Transverse colon (tissue), 4 donors: ENCODE results near the gene PRKCH. TPM values are rescaled to one million over a fixed set of nuclear protein-coding genes. Genes with fewer than 3 reads are reported as not detected.

Experiments
- DNase-seq: peaks from one replicate; pipeline ENCODE4 v3.0.0-alpha.2; 2019
- H3K27ac ChIP-seq, 4 donors: fragments of 200-600 bp; sonication (generic); 2 replicates each; pipeline ENCODE4 v1.5.1; 2016 to 2018; ENCODE audit warnings: inconsistent platforms in 4 of 4
- H3K27me3 ChIP-seq: fragments of 200-600 bp; sonication (generic); 2 replicates; pipeline ENCODE4 v1.5.1; 2017; ENCODE audit warnings: inconsistent platforms
- H3K36me3 ChIP-seq, 4 donors: fragments of 200-600 bp; sonication (generic); 2 replicates each; pipeline ENCODE4 v1.5.1; 2017 to 2019; ENCODE audit warnings: inconsistent platforms in 4 of 4
- H3K4me1 ChIP-seq, 4 donors: fragments of 200-600 bp; sonication (generic); 2 replicates each; pipeline ENCODE4 v1.5.1; 2017 to 2020; ENCODE audit warnings: inconsistent platforms in 4 of 4
- H3K4me3 ChIP-seq, 4 donors: fragments of 200-600 bp; sonication (generic); 1 replicate in 1 of 4; 2 replicates in 3 of 4; pipeline versions ENCODE4 v1.5.1 to v1.6.1; 2017 to 2019; ENCODE audit warnings: inconsistent platforms in 4 of 4
- H3K9me3 ChIP-seq, 2 donors: fragments of 200-600 bp; sonication (generic); 2 replicates each; pipeline ENCODE4 v1.5.1; 2017 to 2019; ENCODE audit warnings: inconsistent platforms in 2 of 2
- EP300 ChIP-seq: sonication (generic); formaldehyde crosslinking; IDR thresholded peaks from one replicate; pipeline ENCODE4 v1.6.1; 2017; ENCODE audit warnings: antibody characterized with exemption, low read depth
- POLR2A ChIP-seq: fragments of 450-650 bp; IDR thresholded peaks from one replicate; pipeline ENCODE4 v1.6.1; 2016; ENCODE audit warnings: antibody characterized with exemption, mild to moderate bottlenecking, moderate library complexity
- POLR2AphosphoS5 ChIP-seq, 3 donors: sonication (generic); formaldehyde crosslinking; IDR thresholded peaks; one replicate each; pipeline ENCODE4 v1.6.1; 2016; ENCODE audit warnings: antibody characterized with exemption in 3 of 3
- whole genome bisulfite sequencing, 2 donors: methylation state at CpG; one replicate each; pipeline ENCODE4 v1.1.5; 2018; ENCODE audit warnings: low coverage in 1 of 2; 5-methylcytosine and 5-hydroxymethylcytosine counted together
- in situ Hi-C, 4 donors: fragments of 200-750 bp; cut with MboI; loops; one replicate each; pipeline versions ENCODE4 v1.15.0 to v1.15.1; 2017; ENCODE audit warnings: low sequenced_read_pairs in 3 of 4, low pct_ligation_motif_present in 1 of 4, low pct_unique_long_range_greater_than_20kb in 1 of 4
- intact Hi-C: fragments of 100-400 bp; cut with DNase I; formaldehyde crosslinking; loops from one replicate; pipeline ENCODE4 v1.15.1; 2023; ENCODE audit warnings: low total_unique reads
- total RNA-seq, 4 donors: library from RNA; depleted of rRNA; stranded (reverse); fragments of >200 nt; gene quantifications; one replicate each; pipeline ENCODE4 v1.1.0, GENCODE V29; 2016
- TF ChIP-seq, protein P1 (sequence below), 5 experiments: fragments of 200-600 bp in 3 of 5; fragments of 450-650 bp in 2 of 5; sonication (generic) in 3 of 5; IDR thresholded peaks; 1 replicate in 2 of 5; 2 replicates in 3 of 5; pipeline ENCODE4 v1.5.1; 2016 to 2017; ENCODE audit warnings: antibody characterized with exemption in 5 of 5, inconsistent platforms in 3 of 5, mild to moderate bottlenecking in 2 of 5, moderate library complexity in 1 of 5

Gene PRKCH
- total RNA-seq, 4 donors from 2014 or later, result 12.4 to 38.9 (median 27.0) TPM

DNA sequence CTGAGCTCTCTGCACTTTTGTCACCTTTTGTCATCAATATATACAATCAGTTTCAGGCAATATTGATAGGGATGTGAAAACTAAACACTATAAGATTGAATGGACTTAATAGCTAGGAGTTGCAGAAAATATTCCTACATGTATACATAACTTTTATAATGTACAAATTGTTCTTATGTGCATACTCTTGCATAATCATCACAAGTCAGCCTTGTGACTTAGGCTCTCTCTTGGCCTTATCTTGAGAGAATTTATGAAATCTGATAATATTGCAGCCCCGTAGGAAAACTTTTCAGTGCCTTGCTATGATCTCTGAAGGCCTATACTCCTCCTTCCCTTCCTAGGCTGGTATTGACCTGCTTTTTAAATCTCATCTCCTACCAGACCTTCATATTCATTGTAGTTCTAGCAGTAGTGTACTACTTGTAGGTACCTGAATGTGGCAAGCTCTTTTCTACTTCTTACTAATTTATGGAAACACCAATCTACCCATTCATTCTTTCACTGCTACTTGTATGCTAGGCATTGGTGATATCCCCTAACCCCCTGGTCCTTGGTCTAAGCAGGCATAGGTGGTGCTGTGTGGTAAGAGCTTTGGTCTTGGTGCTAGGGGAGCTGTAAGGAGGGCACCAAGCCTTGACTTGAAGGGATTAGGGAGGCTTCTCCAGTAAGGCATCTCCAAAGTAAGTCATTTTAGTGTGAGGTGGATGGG is 100.0 kb downstream of the PRKCH start:
- Histone ChIP-seq H3K4me3 (no peak overlapping the region), H3K27ac (no peak overlapping the region), H3K27me3 (no peaks in the 10 kb centered on the region), H3K4me1 (peaks cover 0 to 8% (median 0%) of the 10 kb centered on the region in 4 donors), H3K36me3 (no peaks in the 10 kb centered on the region), H3K9me3 (no peaks in the 10 kb centered on the region)
- intact Hi-C loops (no loop called here), in situ Hi-C loops (no loop called here)
- WGBS, 2 donors, result 71 to 79% methylated on average over 1 of the region's 1 CpG
- no peak for TF ChIP-seq POLR2A
- no peak for TF ChIP-seq EP300
- no peak for TF ChIP-seq POLR2AphosphoS5 (IDR thresholded peaks at IDR 0.05)
- TF ChIP-seq, protein P1, sequence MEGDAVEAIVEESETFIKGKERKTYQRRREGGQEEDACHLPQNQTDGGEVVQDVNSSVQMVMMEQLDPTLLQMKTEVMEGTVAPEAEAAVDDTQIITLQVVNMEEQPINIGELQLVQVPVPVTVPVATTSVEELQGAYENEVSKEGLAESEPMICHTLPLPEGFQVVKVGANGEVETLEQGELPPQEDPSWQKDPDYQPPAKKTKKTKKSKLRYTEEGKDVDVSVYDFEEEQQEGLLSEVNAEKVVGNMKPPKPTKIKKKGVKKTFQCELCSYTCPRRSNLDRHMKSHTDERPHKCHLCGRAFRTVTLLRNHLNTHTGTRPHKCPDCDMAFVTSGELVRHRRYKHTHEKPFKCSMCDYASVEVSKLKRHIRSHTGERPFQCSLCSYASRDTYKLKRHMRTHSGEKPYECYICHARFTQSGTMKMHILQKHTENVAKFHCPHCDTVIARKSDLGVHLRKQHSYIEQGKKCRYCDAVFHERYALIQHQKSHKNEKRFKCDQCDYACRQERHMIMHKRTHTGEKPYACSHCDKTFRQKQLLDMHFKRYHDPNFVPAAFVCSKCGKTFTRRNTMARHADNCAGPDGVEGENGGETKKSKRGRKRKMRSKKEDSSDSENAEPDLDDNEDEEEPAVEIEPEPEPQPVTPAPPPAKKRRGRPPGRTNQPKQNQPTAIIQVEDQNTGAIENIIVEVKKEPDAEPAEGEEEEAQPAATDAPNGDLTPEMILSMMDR (IDR thresholded peaks at IDR 0.05), result no peak
- no peak for DNase-seq

DNA sequence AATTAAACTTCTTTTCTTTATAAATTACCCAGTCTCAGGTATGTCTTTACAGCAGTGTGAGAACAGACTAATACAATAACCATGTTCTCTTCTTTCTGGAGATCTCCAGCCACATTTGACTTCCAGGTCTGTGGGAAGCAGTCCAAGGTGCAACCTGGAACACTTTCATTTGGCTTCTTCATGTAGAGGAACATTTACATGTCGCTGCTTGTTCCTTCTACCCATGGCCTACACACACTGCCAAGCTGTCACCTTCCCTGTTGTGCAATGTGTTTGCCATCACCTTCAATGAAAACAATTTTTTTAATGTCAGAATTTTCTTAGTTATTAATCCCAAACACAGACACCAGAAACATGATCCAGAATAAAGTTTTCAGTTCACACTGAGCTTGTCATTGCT is 104.7 kb downstream of the PRKCH start:
- TF ChIP-seq POLR2A, result no peak
- TF ChIP-seq EP300, result no peak
- TF ChIP-seq, protein P1 (IDR thresholded peaks at IDR 0.05), result no peak
- TF ChIP-seq POLR2AphosphoS5 (IDR thresholded peaks at IDR 0.05), result no peak
- intact Hi-C loops, result no loop called here
- 94 to 100% methylated on average over 1 of the region's 1 CpG for WGBS, 2 donors

DNA sequence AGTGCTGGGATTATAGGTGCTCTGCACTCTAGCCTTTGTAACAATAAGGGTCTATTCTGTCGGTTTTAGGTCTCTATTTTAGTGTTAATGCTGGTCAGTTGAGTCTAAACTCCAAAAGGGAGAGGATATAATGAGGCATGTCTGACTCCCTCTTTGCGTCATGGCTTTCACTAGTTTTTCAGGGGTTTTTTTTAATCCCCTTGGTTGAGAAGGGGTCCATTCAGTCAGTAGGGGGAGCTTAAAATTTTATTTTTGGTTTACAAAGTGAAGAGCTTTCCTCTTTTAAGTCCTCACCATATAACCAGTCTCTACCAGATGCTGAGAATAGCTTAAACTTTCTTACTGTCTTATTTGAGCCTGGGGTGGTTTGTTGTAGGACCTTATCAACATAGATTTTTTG is 106.9 kb downstream of the PRKCH start:
- H3K9me3 ChIP-seq, result no peaks in the 10 kb centered on the region
- 63% methylated on average over 2 of the region's 2 CpGs; no CpG with 5 or more reads in 1 of the 2 donors for WGBS, 2 donors
- no peaks in the 10 kb centered on the region for H3K36me3 ChIP-seq
- no peak for DNase-seq
- no peak overlapping the region for H3K4me3 ChIP-seq
- H3K4me1 ChIP-seq, result no peaks in the 10 kb centered on the region
- H3K27ac ChIP-seq, result no peak overlapping the region
- intact Hi-C loops (no loop called here), in situ Hi-C loops (loop anchor here in 1 of 4 donors (25.0 kb wide), 1 partner anchor 684 kb away; no protein-coding TSS in a partner anchor)
- TF ChIP-seq, protein P1 (IDR thresholded peaks at IDR 0.05), result no peak
- TF ChIP-seq POLR2AphosphoS5 (IDR thresholded peaks at IDR 0.05), result no peak
- no peaks in the 10 kb centered on the region for H3K27me3 ChIP-seq

More for the DNA sequence above, 104.7 kb downstream of the PRKCH start:
- no peak for DNase-seq
- Histone ChIP-seq H3K27me3 (no peaks in the 10 kb centered on the region), H3K36me3 (no peaks in the 10 kb centered on the region), H3K27ac (no peak overlapping the region), H3K9me3 (no peaks in the 10 kb centered on the region), H3K4me1 (no peaks in the 10 kb centered on the region), H3K4me3 (no peak overlapping the region)
- in situ Hi-C loops, result loop anchor here in 1 of 4 donors (25.0 kb wide), 1 partner anchor 686 kb away; no protein-coding TSS in a partner anchor

DNA sequence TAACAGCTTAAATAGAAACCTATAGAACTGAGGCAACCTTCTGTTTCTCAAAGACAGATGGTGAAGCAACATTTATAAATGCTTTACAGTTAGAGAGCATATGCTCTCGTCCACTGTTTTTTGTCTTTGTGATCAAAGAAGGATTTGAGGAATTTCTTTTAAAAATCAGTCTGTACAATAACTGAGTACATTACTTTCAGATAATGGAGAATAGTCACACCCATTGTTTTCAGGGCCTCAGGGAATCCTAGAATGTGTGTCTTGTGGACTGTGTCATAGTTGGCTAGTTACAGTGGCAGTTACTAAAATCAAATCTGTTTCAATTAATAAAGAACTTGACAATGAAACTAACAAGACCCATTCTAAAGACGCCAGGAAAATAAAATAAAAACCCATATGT is 107.9 kb downstream of the PRKCH start:
- Histone ChIP-seq H3K36me3 (no peaks in the 10 kb centered on the region), H3K27me3 (no peaks in the 10 kb centered on the region), H3K9me3 (no peaks in the 10 kb centered on the region), H3K27ac (no peak overlapping the region), H3K4me1 (no peaks in the 10 kb centered on the region), H3K4me3 (no peak overlapping the region)
- in situ Hi-C loops, result loop anchor here in 1 of 4 donors (25.0 kb wide), 1 partner anchor 683 kb away; no protein-coding TSS in a partner anchor
- intact Hi-C loops, result no loop called here
- 67 to 77% methylated on average over 2 of the region's 2 CpGs for WGBS, 2 donors
- no peak for TF ChIP-seq POLR2A
- no peak for DNase-seq
